ENCODE data around the gene FXN. TPM values are rescaled to one million over a fixed set of nuclear protein-coding genes. Genes with fewer than 3 reads are reported as not detected.

The FXN gene
- total and polyA plus RNA-seq, 10 donors: 11.1 to 25.3 (median 15.8) TPM

DNA sequence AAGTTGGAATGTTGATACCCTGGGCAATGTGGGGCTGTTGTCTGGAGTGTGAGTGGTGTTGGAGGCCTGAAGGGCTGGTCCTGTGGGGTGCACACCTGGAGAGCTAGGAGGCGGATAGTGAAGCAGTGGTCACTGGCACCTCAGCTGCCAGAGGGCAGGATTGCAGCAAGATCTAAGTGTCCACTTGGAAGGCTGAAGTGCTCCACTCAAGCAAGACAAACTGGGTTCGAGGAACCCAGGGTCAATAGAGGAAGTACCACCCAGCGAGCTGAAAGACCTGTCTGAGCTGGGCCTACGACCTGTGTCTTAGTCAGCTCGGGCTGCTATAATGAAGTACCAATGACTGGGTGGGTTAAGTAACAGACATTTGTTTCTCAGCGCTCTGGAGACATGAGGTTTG, 98.9 kb downstream of the FXN start:
- Histone ChIP-seq H3K27me3 (replicated peaks in 1 of 7) (peaks cover 0 to 1% (median 0%) of the 10 kb centered on the region in 7 donors), H3K9me3 (no peaks in the 10 kb centered on the region), H3K4me1 (no peaks in the 10 kb centered on the region), H3K4me3 (no peak overlapping the region), H3K27ac (no peak overlapping the region), H3K36me3 (no peaks in the 10 kb centered on the region)
- intact Hi-C loops (cut with DNase I; ENCODE audit: low total_unique reads): no loop called here
- no peak for DNase-seq
- WGBS, 5 donors: 82 to 95% (median 87%) methylated on average over 6 of the region's 6 CpGs
- no peak for TF ChIP-seq POLR2A (IDR thresholded peaks at IDR 0.05)
- TF ChIP-seq, protein P1, sequence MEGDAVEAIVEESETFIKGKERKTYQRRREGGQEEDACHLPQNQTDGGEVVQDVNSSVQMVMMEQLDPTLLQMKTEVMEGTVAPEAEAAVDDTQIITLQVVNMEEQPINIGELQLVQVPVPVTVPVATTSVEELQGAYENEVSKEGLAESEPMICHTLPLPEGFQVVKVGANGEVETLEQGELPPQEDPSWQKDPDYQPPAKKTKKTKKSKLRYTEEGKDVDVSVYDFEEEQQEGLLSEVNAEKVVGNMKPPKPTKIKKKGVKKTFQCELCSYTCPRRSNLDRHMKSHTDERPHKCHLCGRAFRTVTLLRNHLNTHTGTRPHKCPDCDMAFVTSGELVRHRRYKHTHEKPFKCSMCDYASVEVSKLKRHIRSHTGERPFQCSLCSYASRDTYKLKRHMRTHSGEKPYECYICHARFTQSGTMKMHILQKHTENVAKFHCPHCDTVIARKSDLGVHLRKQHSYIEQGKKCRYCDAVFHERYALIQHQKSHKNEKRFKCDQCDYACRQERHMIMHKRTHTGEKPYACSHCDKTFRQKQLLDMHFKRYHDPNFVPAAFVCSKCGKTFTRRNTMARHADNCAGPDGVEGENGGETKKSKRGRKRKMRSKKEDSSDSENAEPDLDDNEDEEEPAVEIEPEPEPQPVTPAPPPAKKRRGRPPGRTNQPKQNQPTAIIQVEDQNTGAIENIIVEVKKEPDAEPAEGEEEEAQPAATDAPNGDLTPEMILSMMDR (IDR thresholded peaks at IDR 0.05 in 8 of 11, conservative IDR thresholded peaks at IDR 0.05 in 3 of 11): no peak

DNA sequence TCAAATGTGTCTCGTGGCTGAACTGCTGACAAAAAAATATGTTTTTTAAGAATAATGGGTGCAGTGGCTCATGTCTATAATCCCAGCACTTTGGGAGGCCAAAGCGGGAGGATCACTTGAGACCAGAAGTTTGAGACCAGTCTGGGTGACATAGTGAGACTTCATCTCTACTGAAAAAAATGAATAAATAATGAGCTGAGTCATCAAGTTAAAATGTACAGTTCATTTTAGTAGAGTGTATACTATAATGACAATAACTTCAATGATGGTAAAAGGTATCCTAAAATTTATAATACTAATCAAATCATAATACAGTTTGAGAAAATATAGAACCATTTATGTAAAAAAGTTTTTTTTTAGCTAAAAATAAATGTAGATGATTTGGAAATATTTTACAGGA, 100.6 kb downstream of the FXN start:
- Histone ChIP-seq H3K4me3 (no peak overlapping the region), H3K27ac (no peak overlapping the region), H3K4me1 (no peaks in the 10 kb centered on the region), H3K36me3 (no peaks in the 10 kb centered on the region), H3K9me3 (no peaks in the 10 kb centered on the region), H3K27me3 (replicated peaks in 1 of 7) (no peaks in the 10 kb centered on the region)
- no peak for DNase-seq
- TF ChIP-seq POLR2AphosphoS5 (IDR thresholded peaks at IDR 0.05) (no peak), POLR2A (IDR thresholded peaks at IDR 0.05) (no peak)
- TF ChIP-seq, protein P1 (IDR thresholded peaks at IDR 0.05 in 8 of 11, conservative IDR thresholded peaks at IDR 0.05 in 3 of 11): no peak
- intact Hi-C loops (cut with DNase I; ENCODE audit: low total_unique reads): no loop called here
- 73 to 92% (median 87%) methylated on average over 2 of the region's 2 CpGs for WGBS, 5 donors

DNA sequence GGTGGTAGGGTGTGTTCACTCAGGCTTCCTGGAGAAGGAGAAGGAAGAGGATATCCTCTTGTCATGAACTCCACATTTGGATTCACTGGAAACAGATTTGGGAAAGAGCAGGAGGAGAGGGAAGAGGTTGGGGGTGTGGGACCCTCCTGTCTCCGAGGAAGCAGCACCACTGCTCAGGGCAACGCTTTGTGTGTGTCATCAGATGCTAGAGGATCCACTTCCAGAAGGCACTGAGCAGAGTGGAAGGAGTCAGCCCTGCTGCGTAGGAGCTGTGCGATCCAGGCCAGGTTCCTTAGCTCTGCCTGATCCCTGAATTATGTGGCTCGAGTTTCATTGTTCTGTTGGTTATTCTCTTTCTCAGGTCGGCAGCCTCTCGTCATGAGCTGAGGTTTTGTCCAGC, 101.2 kb downstream of the FXN start:
- Histone ChIP-seq H3K36me3 (no peaks in the 10 kb centered on the region), H3K9me3 (no peaks in the 10 kb centered on the region), H3K27ac (no peak overlapping the region), H3K27me3 (replicated peaks in 1 of 7) (no peaks in the 10 kb centered on the region), H3K4me3 (no peak overlapping the region), H3K4me1 (no peaks in the 10 kb centered on the region)
- TF ChIP-seq, protein P1 (IDR thresholded peaks at IDR 0.05 in 8 of 11, conservative IDR thresholded peaks at IDR 0.05 in 3 of 11): no peak
- TF ChIP-seq POLR2A (IDR thresholded peaks at IDR 0.05) (no peak), POLR2AphosphoS5 (IDR thresholded peaks at IDR 0.05) (no peak)
- DNase-seq: no peak
- intact Hi-C loops (cut with DNase I; ENCODE audit: low total_unique reads): no loop called here
- WGBS, 5 donors: 57 to 86% (median 80%) methylated on average over 7 of the region's 7 CpGs

DNA sequence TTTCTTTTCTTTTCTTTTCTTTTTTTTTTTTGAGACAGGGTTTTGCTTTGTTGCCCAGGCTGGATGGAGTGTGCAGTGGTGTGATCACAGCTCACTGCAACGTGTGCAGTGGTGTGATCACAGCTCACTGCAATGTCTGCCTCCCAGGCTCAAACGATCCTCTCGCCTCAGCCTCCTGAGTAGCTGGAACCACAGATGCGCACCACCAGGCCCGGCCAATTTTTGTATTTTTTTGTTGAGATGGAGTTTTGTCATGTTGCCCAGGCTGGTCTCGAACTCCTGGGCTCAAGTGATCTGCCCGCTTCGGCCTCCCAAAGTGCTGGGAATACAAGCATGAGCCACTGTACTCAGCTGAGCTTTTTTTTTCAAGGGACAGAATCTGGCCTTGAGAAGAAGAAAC, 101.8 kb downstream of the FXN start:
- Histone ChIP-seq H3K36me3 (no peaks in the 10 kb centered on the region), H3K9me3 (no peaks in the 10 kb centered on the region), H3K27me3 (replicated peaks in 1 of 7) (no peaks in the 10 kb centered on the region), H3K4me3 (no peak overlapping the region), H3K4me1 (peaks cover 0 to 3% (median 1%) of the 10 kb centered on the region in 6 donors), H3K27ac (no peak overlapping the region)
- intact Hi-C loops (cut with DNase I; ENCODE audit: low total_unique reads): no loop called here
- no peak for TF ChIP-seq POLR2A (IDR thresholded peaks at IDR 0.05)
- TF ChIP-seq POLR2AphosphoS5 (IDR thresholded peaks at IDR 0.05): no peak
- TF ChIP-seq, protein P1 (IDR thresholded peaks at IDR 0.05 in 8 of 11, conservative IDR thresholded peaks at IDR 0.05 in 3 of 11): no peak
- 89 to 98% (median 95%) methylated on average over 8 of the region's 8 CpGs for WGBS, 5 donors
- no peak for DNase-seq
